HepG2 (cell line): ENCODE measurements around the gene PRDX3. TPM values are rescaled to one million over a fixed set of nuclear protein-coding genes. Genes with fewer than 3 reads are reported as not detected.

Experiments
- ARNTL ChIP-seq: sonication (generic); formaldehyde crosslinking; IDR thresholded peaks from 2 replicates; pipeline ENCODE4 v1.4.0; 2020; ENCODE audit warnings: mild to moderate bottlenecking, missing genetic modification reagents
- CBX5 ChIP-seq: sonication (generic); formaldehyde crosslinking; IDR thresholded peaks from 2 replicates; pipeline ENCODE4 v1.4.0; 2020; ENCODE audit warnings: missing genetic modification reagents, borderline replicate concordance
- CCDC6 ChIP-seq: sonication (generic); formaldehyde crosslinking; IDR thresholded peaks from 2 replicates; pipeline ENCODE4 v1.8.1; 2022; ENCODE audit warnings: mild to moderate bottlenecking, missing genetic modification reagents, moderate library complexity
- EEA1 ChIP-seq: sonication (generic); formaldehyde crosslinking; IDR thresholded peaks from 2 replicates; pipeline ENCODE4 v1.5.1; 2020; ENCODE audit warnings: mild to moderate bottlenecking, missing genetic modification reagents, borderline replicate concordance
- HOXA9 ChIP-seq: sonication (generic); formaldehyde crosslinking; IDR thresholded peaks from 2 replicates; pipeline ENCODE4 v1.8.1; 2022; ENCODE audit warnings: missing genetic modification reagents, mild to moderate bottlenecking, moderate library complexity, borderline replicate concordance
- KAT7 ChIP-seq: IDR thresholded peaks from 2 replicates; pipeline ENCODE4 v1.6.1; 2018; ENCODE audit warnings: borderline replicate concordance, missing compliant biosample characterization
- KAT8 ChIP-seq: IDR thresholded peaks from 2 replicates; pipeline ENCODE4 v1.6.1; 2016; ENCODE audit warnings: missing genetic modification reagents, missing compliant biosample characterization
- KDM3A ChIP-seq: IDR thresholded peaks from 2 replicates; pipeline ENCODE4 v1.6.1; 2018; ENCODE audit warnings: low read depth, missing compliant biosample characterization
- KMT2A ChIP-seq: sonication (generic); formaldehyde crosslinking; IDR thresholded peaks from 2 replicates; pipeline ENCODE4 v1.4.0; 2020; ENCODE audit warnings: missing genetic modification reagents
- TAF1 ChIP-seq: sonication (generic); formaldehyde crosslinking; IDR thresholded peaks from 2 replicates; pipeline ENCODE4 v1.4.0; 2020; ENCODE audit warnings: missing genetic modification reagents
- U2AF2 ChIP-seq: fragments of 200-400 bp; formaldehyde crosslinking; IDR thresholded peaks from 2 replicates; pipeline ENCODE4 v1.6.1; 2017; ENCODE audit warnings: low read depth, mild to moderate bottlenecking, low read length
- ZBTB46 ChIP-seq: sonication (generic); formaldehyde crosslinking; IDR thresholded peaks from 2 replicates; pipeline ENCODE4 v1.4.0; 2020; ENCODE audit warnings: mild to moderate bottlenecking, missing genetic modification reagents, borderline replicate concordance
- ZFP41 ChIP-seq: sonication (generic); formaldehyde crosslinking; IDR thresholded peaks from 2 replicates; pipeline ENCODE4 v1.4.0; 2020; ENCODE audit warnings: mild to moderate bottlenecking, missing genetic modification reagents, borderline replicate concordance
- ZFYVE20 ChIP-seq: sonication (generic); formaldehyde crosslinking; IDR thresholded peaks from 2 replicates; pipeline ENCODE4 v1.8.0; 2023; ENCODE audit warnings: low read depth, mild to moderate bottlenecking, moderate library complexity, missing genetic modification reagents, borderline replicate concordance
- ZMYM4 ChIP-seq: sonication (generic); formaldehyde crosslinking; IDR thresholded peaks from 2 replicates; pipeline ENCODE4 v1.8.1; 2023; ENCODE audit warnings: mild to moderate bottlenecking, missing genetic modification reagents
- ZNF18 ChIP-seq: sonication (generic); formaldehyde crosslinking; IDR thresholded peaks from 2 replicates; pipeline ENCODE4 v1.8.0; 2022; ENCODE audit warnings: mild to moderate bottlenecking, missing genetic modification reagents; ENCODE audit not compliant: insufficient replicate concordance
- ZNF570 ChIP-seq: sonication (generic); formaldehyde crosslinking; IDR thresholded peaks from 2 replicates; pipeline ENCODE4 v1.4.0; 2020; ENCODE audit warnings: mild to moderate bottlenecking, missing genetic modification reagents, borderline replicate concordance
- ZNF713 ChIP-seq: sonication (generic); formaldehyde crosslinking; IDR thresholded peaks from 2 replicates; pipeline ENCODE4 v1.4.0; 2020; ENCODE audit warnings: mild to moderate bottlenecking, missing genetic modification reagents
- ZNF782 ChIP-seq: sonication (generic); formaldehyde crosslinking; IDR thresholded peaks from 2 replicates; pipeline ENCODE4 v1.4.0; 2020; ENCODE audit warnings: missing genetic modification reagents, mild to moderate bottlenecking, borderline replicate concordance
- polyA plus RNA-seq, 8 experiments: library from polyadenylated mRNA; depleted of rRNA in 3 of 8; stranded (reverse) in 7 of 8; unstranded in 1 of 8; fragments of >200 nt; fragmentation: Illumina TruSeq in 4 of 8; extraction: Trizol in 4 of 8; gene quantifications; 2 replicates each; pipeline versions ENCODE4 v1.2.1 to v1.2.3, GENCODE V29; 2011 to 2016; ENCODE audit warnings: low read depth in 4 of 8, missing spikeins in 1 of 8, mixed read lengths in 1 of 8; ENCODE audit not compliant: insufficient read depth in 1 of 8
- total RNA-seq, 5 experiments: library from RNA; depleted of rRNA; stranded (reverse); fragments of >200 nt; fragmentation: Illumina TruSeq; extraction: Trizol; gene quantifications; 2 replicates each; pipeline ENCODE4 v1.2.3, GENCODE V29; 2016; ENCODE audit warnings: low read depth in 1 of 5
- TF ChIP-seq, protein P1 (sequence below): IDR thresholded peaks from 2 replicates; pipeline ENCODE4 v1.6.1; 2016
- TF ChIP-seq, protein P2 (sequence below): sonication (generic); formaldehyde crosslinking; IDR thresholded peaks from 2 replicates; pipeline ENCODE4 v1.8.0; 2022; ENCODE audit warnings: mild to moderate bottlenecking, missing genetic modification reagents, moderate library complexity

The PRDX3 gene
- total and polyA plus RNA-seq, 2 of the 13 experiments (the other 11 are each of a cell fraction or from before 2014, with no cell fraction given): 407 to 565 TPM

- peak; percentile 91 for TF ChIP-seq ZNF18 (CRISPR knock-in tag)
- TF ChIP-seq TAF1 (CRISPR knock-in tag): peak; percentile 66; the same call in 1 of the 2 replicates
- peak; percentile 76; the same call in 1 of the 2 replicates for TF ChIP-seq KAT8 (CRISPR knock-in tag)
- peak; percentile 85 for TF ChIP-seq KMT2A (CRISPR knock-in tag)
- TF ChIP-seq ZMYM4 (CRISPR knock-in tag): peak; percentile 4; the same call in 1 of the 2 replicates
- TF ChIP-seq, protein P1, sequence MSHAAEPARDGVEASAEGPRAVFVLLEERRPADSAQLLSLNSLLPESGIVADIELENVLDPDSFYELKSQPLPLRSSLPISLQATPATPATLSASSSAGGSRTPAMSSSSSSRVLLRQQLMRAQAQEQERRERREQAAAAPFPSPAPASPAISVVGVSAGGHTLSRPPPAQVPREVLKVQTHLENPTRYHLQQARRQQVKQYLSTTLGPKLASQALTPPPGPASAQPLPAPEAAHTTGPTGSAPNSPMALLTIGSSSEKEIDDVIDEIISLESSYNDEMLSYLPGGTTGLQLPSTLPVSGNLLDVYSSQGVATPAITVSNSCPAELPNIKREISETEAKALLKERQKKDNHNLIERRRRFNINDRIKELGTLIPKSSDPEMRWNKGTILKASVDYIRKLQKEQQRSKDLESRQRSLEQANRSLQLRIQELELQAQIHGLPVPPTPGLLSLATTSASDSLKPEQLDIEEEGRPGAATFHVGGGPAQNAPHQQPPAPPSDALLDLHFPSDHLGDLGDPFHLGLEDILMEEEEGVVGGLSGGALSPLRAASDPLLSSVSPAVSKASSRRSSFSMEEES (CRISPR knock-in tag): 0 out of 2 replicates have a peak, but pooled peaks have one; percentile 48
- peak; percentile 11; the same call in 1 of the 2 replicates for TF ChIP-seq EEA1 (CRISPR knock-in tag)
- TF ChIP-seq KDM3A (CRISPR knock-in tag): 0 out of 2 replicates have a peak, but pooled peaks have one; percentile 34
- no peak for TF ChIP-seq ARNTL (CRISPR knock-in tag)
- TF ChIP-seq U2AF2: no peak
- peak; percentile 77; the same call in 1 of the 2 replicates for TF ChIP-seq ZFP41
- peak; percentile 84; the same call in 1 of the 2 replicates for TF ChIP-seq KAT7 (CRISPR knock-in tag)
- TF ChIP-seq ZNF713: peak; percentile 81; the same call in 1 of the 2 replicates
- peak; percentile 21; the same call in 1 of the 2 replicates for TF ChIP-seq ZNF782 (CRISPR knock-in tag)
- TF ChIP-seq CBX5 (CRISPR knock-in tag): peak; percentile 54; the same call in 1 of the 2 replicates
- TF ChIP-seq ZBTB46: no peak
- TF ChIP-seq ZFYVE20 (CRISPR knock-in tag): no peak
- TF ChIP-seq, protein P2, sequence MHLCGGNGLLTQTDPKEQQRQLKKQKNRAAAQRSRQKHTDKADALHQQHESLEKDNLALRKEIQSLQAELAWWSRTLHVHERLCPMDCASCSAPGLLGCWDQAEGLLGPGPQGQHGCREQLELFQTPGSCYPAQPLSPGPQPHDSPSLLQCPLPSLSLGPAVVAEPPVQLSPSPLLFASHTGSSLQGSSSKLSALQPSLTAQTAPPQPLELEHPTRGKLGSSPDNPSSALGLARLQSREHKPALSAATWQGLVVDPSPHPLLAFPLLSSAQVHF (CRISPR knock-in tag): 0 out of 2 replicates have a peak, but pooled peaks have one; percentile 28
- TF ChIP-seq HOXA9: no peak
- peak; percentile 95 for TF ChIP-seq CCDC6 (CRISPR knock-in tag)
- no peak for TF ChIP-seq ZNF570
Observed at GRCh38 chr10:119165171-119166117, 13.2 kb downstream of the PRDX3 start, which contains the start of gene SFXN4 (continued).
